Mammary epithelial cell (primary cell): ENCODE data around the gene EPHA4.
A peak's percentile ranks its signal among the peaks of the same experiment; 100 is the strongest.

Source experiments
- EZH2 ChIP-seq: IDR thresholded peaks from 2 replicates; pipeline ENCODE4 v1.6.1; 2012; ENCODE audit warnings: low read length, inconsistent platforms, borderline replicate concordance
- TF ChIP-seq, protein P1 (sequence below), 2 donors: IDR thresholded peaks in 1 of 2; conservative IDR thresholded peaks in 1 of 2; 2 replicates each; pipeline ENCODE4 v1.5.1; 2011 to 2012; ENCODE audit warnings: inconsistent platforms in 2 of 2, low read length in 2 of 2, mild to moderate bottlenecking in 2 of 2, control low read depth in 1 of 2, low read depth in 1 of 2; ENCODE audit not compliant: insufficient read depth in 1 of 2; ENCODE audit errors: extremely low read depth in 1 of 2

DNA sequence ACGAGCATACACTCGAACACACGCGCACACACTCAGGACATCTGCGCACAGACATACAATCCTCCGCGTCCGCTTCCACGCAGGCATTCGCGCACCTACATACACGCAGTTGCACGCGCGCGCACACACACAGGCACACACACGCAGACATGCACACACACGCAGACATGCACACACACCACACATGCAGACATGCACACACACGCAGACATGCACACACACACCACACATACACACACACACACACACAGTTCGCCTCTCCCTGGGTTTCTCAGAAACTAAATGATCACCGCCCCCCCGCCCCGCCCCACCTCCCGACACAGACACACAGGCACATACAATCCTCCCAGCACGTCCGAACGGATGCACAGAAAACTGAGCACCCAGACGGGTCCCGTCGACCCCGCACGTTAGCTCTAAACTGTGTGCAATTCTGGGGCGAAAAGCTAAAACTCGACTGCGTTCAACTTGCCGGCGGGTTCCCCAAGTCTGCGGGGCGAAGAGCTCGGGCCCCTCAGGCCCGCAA, 1.0 kb downstream of the EPHA4 start:
- peak; percentile 1 for TF ChIP-seq EZH2
- TF ChIP-seq, protein P1, sequence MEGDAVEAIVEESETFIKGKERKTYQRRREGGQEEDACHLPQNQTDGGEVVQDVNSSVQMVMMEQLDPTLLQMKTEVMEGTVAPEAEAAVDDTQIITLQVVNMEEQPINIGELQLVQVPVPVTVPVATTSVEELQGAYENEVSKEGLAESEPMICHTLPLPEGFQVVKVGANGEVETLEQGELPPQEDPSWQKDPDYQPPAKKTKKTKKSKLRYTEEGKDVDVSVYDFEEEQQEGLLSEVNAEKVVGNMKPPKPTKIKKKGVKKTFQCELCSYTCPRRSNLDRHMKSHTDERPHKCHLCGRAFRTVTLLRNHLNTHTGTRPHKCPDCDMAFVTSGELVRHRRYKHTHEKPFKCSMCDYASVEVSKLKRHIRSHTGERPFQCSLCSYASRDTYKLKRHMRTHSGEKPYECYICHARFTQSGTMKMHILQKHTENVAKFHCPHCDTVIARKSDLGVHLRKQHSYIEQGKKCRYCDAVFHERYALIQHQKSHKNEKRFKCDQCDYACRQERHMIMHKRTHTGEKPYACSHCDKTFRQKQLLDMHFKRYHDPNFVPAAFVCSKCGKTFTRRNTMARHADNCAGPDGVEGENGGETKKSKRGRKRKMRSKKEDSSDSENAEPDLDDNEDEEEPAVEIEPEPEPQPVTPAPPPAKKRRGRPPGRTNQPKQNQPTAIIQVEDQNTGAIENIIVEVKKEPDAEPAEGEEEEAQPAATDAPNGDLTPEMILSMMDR (conservative IDR thresholded peaks at IDR 0.05 in 1 of 2, IDR thresholded peaks at IDR 0.05 in 1 of 2; ENCODE audit: extremely low read depth in 1 of 2, insufficient read depth in 1 of 2, low read depth in 1 of 2, low read length in 2 of 2): no peak
